VCaP (cell line): ENCODE results near the gene SLC35F4.

Source experiments
- H3K27ac ChIP-seq: fragments of 450-650 bp; 2 replicates; pipeline ENCODE4 v1.5.1; 2017
- TF ChIP-seq, protein P1 (sequence below): fragments of 450-650 bp; conservative IDR thresholded peaks from 2 replicates; pipeline ENCODE4 v1.5.1; 2017; ENCODE audit warnings: mild to moderate bottlenecking, moderate library complexity

The SLC35F4 gene

GRCh38 chr14:57835766-57836165 lies 30.1 kb downstream of the SLC35F4 start:
- TF ChIP-seq, protein P1, sequence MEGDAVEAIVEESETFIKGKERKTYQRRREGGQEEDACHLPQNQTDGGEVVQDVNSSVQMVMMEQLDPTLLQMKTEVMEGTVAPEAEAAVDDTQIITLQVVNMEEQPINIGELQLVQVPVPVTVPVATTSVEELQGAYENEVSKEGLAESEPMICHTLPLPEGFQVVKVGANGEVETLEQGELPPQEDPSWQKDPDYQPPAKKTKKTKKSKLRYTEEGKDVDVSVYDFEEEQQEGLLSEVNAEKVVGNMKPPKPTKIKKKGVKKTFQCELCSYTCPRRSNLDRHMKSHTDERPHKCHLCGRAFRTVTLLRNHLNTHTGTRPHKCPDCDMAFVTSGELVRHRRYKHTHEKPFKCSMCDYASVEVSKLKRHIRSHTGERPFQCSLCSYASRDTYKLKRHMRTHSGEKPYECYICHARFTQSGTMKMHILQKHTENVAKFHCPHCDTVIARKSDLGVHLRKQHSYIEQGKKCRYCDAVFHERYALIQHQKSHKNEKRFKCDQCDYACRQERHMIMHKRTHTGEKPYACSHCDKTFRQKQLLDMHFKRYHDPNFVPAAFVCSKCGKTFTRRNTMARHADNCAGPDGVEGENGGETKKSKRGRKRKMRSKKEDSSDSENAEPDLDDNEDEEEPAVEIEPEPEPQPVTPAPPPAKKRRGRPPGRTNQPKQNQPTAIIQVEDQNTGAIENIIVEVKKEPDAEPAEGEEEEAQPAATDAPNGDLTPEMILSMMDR, result no peak
- H3K27ac ChIP-seq, result no peak overlapping the region

DNA sequence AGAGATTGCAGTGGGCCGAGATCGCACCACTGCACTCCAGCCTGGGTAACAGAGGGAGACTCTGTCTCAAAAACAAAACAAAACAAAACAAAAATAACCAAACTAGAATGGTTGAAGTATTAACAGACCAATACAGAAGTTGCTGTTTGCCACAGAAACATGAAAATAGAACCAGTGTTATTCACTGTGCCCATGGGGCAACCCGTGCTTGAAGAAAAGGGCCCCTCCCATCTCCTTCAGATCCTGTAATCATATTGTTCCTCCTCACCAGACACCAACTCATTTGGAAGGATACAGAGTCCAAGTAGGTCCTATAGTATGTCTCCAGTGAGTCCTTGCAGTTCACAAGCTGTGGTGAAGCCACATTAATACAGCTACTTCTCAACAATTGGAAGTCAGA lies 30.9 kb downstream of the SLC35F4 start:
- H3K27ac ChIP-seq, result no peak overlapping the region

GRCh38 chr14:57834001-57834598 lies 31.8 kb downstream of the SLC35F4 start:
- TF ChIP-seq, protein P1, result no peak
- H3K27ac ChIP-seq, result no peak overlapping the region

More for the DNA sequence above, 30.9 kb downstream of the SLC35F4 start:
- TF ChIP-seq, protein P1, result no peak

- no peak overlapping the region for H3K27ac ChIP-seq
- TF ChIP-seq, protein P1, result no peak
Measured at GRCh38 chr14:57833323-57833722, 32.6 kb downstream of the SLC35F4 start.

- no peak overlapping the region for H3K27ac ChIP-seq
- TF ChIP-seq, protein P1, result no peak
Measured at GRCh38 chr14:57831981-57832380, 33.9 kb downstream of the SLC35F4 start.

GRCh38 chr14:57828713-57829112 lies 37.2 kb downstream of the SLC35F4 start:
- no peak overlapping the region for H3K27ac ChIP-seq
- TF ChIP-seq, protein P1, result no peak

- TF ChIP-seq, protein P1, result no peak
- H3K27ac ChIP-seq, result no peak overlapping the region
Measured at GRCh38 chr14:57823015-57823660, 42.8 kb downstream of the SLC35F4 start.
